HG02610 (cell line): ENCODE results near the gene TM2D3.

Experiments used
- ATAC-seq: cut with Tn5 transposase; IDR thresholded peaks from one replicate; pipeline ENCODE4 v1.9.1; 2021; ENCODE audit warnings: mild to moderate bottlenecking, moderate library complexity; ENCODE audit not compliant: unreplicated experiment

The TM2D3 gene

GRCh38 chr15:101609742-101610610 lies 42.2 kb downstream of the TM2D3 start:
- ATAC-seq = no peak

- no peak for ATAC-seq
Observed at GRCh38 chr15:101608201-101608600, 44.0 kb downstream of the TM2D3 start.

- ATAC-seq = no peak
Observed at GRCh38 chr15:101607108-101607507, 45.1 kb downstream of the TM2D3 start.

- no peak for ATAC-seq
Observed at GRCh38 chr15:101604124-101604874, 47.9 kb downstream of the TM2D3 start.

- ATAC-seq = no peak
Observed at GRCh38 chr15:101602801-101603200, 49.4 kb downstream of the TM2D3 start.

GRCh38 chr15:101600035-101600434 lies 52.1 kb downstream of the TM2D3 start:
- ATAC-seq = no peak

- no peak for ATAC-seq
Observed at GRCh38 chr15:101599091-101599490, 53.1 kb downstream of the TM2D3 start.

GRCh38 chr15:101597360-101597928 lies 54.7 kb downstream of the TM2D3 start:
- no peak for ATAC-seq

- ATAC-seq = no peak
Observed at GRCh38 chr15:101596633-101597032, 55.5 kb downstream of the TM2D3 start.
